ENCODE data around the gene STIMATE.
A peak's percentile ranks its signal among the peaks of the same experiment; 100 is the strongest.

The STIMATE gene

GRCh38 chr3:52897130-52898122 is at the start of gene STIMATE:
TSS of gene STIMATE (minus strand) at chr3:52897548. CDS start at chr3:52897450, 98 bp downstream.
- peak; percentile 91 for DNase-seq

GRCh38 chr3:52939600-52939999 is 42.3 kb upstream of the STIMATE start:
- no peak for DNase-seq

- peak; percentile 60 for DNase-seq
Measured at GRCh38 chr3:52934630-52935530, 37.5 kb upstream of the STIMATE start.

GRCh38 chr3:52931889-52932288 is 34.5 kb upstream of the STIMATE start:
- no peak for DNase-seq

GRCh38 chr3:52931328-52931727 is 34.0 kb upstream of the STIMATE start:
- DNase-seq: no peak

- no peak for DNase-seq
Measured at GRCh38 chr3:52930748-52931147, 33.4 kb upstream of the STIMATE start.

- DNase-seq: no peak
Measured at GRCh38 chr3:52926554-52926953, 29.2 kb upstream of the STIMATE start.

GRCh38 chr3:52925405-52926313 is 28.3 kb upstream of the STIMATE start:
- DNase-seq: no peak

- no peak for DNase-seq
Measured at GRCh38 chr3:52923963-52924362, 26.6 kb upstream of the STIMATE start.

- DNase-seq: no peak
Measured at GRCh38 chr3:52920841-52921240, 23.5 kb upstream of the STIMATE start.

GRCh38 chr3:52917044-52917443 is 19.7 kb upstream of the STIMATE start:
- DNase-seq: no peak

GRCh38 chr3:52915294-52915693 is 17.9 kb upstream of the STIMATE start:
- DNase-seq: no peak

GRCh38 chr3:52912885-52913731 is 15.8 kb upstream of the STIMATE start:
- no peak for DNase-seq

- no peak for DNase-seq
Measured at GRCh38 chr3:52910823-52911222, 13.5 kb upstream of the STIMATE start.

GRCh38 chr3:52907497-52907896 is 10.1 kb upstream of the STIMATE start:
- DNase-seq: no peak

- no peak for DNase-seq
Measured at GRCh38 chr3:52904552-52904951, 7.2 kb upstream of the STIMATE start.

GRCh38 chr3:52904000-52904399 is 6.7 kb upstream of the STIMATE start:
- DNase-seq: no peak

GRCh38 chr3:52896613-52897012 is 735 bp downstream of the STIMATE start:
- DNase-seq: no peak

GRCh38 chr3:52896151-52896550 is 1.2 kb downstream of the STIMATE start:
- DNase-seq: no peak

- DNase-seq: no peak
Measured at GRCh38 chr3:52895418-52895817, 1.9 kb downstream of the STIMATE start.

- no peak for DNase-seq
Measured at GRCh38 chr3:52894756-52895155, 2.6 kb downstream of the STIMATE start.

Data from CD4-positive, alpha-beta T cell treated with Interleukin-21 for 1 hour (primary cell).